OCI-LY1 (cell line): ENCODE results near the gene PRKG1.

Source experiments
- H2AFZ ChIP-seq: fragments of 200-600 bp; sonication (generic), shearing (Covaris generic); 2 replicates; pipeline ENCODE4 v1.6.0; 2014; ENCODE audit warnings: antibody characterized with exemption, mild to moderate bottlenecking, low read length
- H3F3A ChIP-seq: fragments of 200-600 bp; sonication (generic), shearing (Covaris generic); 2 replicates; pipeline ENCODE4 v1.6.0; 2014; ENCODE audit warnings: mild to moderate bottlenecking, antibody characterized with exemption, low read length, moderate library complexity; ENCODE audit not compliant: insufficient read depth
- H3K27ac ChIP-seq: fragments of 200-600 bp; sonication (generic); 2 replicates; pipeline ENCODE4 v1.5.1; 2014; ENCODE audit warnings: low read length, mixed run types, mild to moderate bottlenecking, low read depth; ENCODE audit not compliant: poor library complexity, severe bottlenecking
- H3K27me3 ChIP-seq: fragments of 200-600 bp; sonication (generic); 2 replicates; pipeline ENCODE4 v1.6.0; 2014; ENCODE audit warnings: antibody characterized with exemption, mild to moderate bottlenecking, low read length, moderate library complexity; ENCODE audit not compliant: insufficient read depth
- H3K36me3 ChIP-seq: fragments of 200-600 bp; sonication (generic); 2 replicates; pipeline ENCODE4 v1.6.1; 2014; ENCODE audit warnings: mild to moderate bottlenecking, antibody characterized with exemption, low read length, moderate library complexity, mixed read lengths; ENCODE audit not compliant: insufficient read depth
- H3K4me1 ChIP-seq: fragments of 200-600 bp; sonication (generic); 2 replicates; pipeline ENCODE4 v1.5.1; 2014; ENCODE audit warnings: mild to moderate bottlenecking, low read length, moderate library complexity; ENCODE audit not compliant: insufficient read depth, severe bottlenecking
- H3K4me2 ChIP-seq: fragments of 200-600 bp; sonication (generic), shearing (Covaris generic); 2 replicates; pipeline ENCODE4 v1.6.1; 2014; ENCODE audit warnings: low read length
- H3K4me3 ChIP-seq: fragments of 200-600 bp; sonication (generic); 2 replicates; pipeline ENCODE4 v1.5.1; 2014; ENCODE audit warnings: low read length, low read depth, mild to moderate bottlenecking, mixed read lengths; ENCODE audit not compliant: poor library complexity, severe bottlenecking
- H3K79me2 ChIP-seq: fragments of 200-600 bp; shearing (Covaris generic); 2 replicates; pipeline ENCODE4 v1.6.1; 2016; ENCODE audit warnings: mixed run types, low read length, mixed read lengths; ENCODE audit not compliant: insufficient read depth
- H3K9ac ChIP-seq: fragments of 200-600 bp; sonication (generic), shearing (Covaris generic); 2 replicates; pipeline ENCODE4 v1.6.1; 2014; ENCODE audit warnings: mild to moderate bottlenecking, low read length, mixed read lengths
- H3K9me2 ChIP-seq: fragments of 200-600 bp; sonication (generic), shearing (Covaris generic); 2 replicates; pipeline ENCODE4 v1.6.1; 2014; ENCODE audit warnings: low read depth, mild to moderate bottlenecking, low read length, mixed read lengths
- H3K9me3 ChIP-seq: fragments of 200-600 bp; shearing (Covaris generic); 2 replicates; pipeline ENCODE4 v1.6.1; 2014; ENCODE audit warnings: low read length, mixed read lengths
- H4K20me1 ChIP-seq: fragments of 200-600 bp; sonication (generic), shearing (Covaris generic); 2 replicates; pipeline ENCODE4 v1.6.0; 2016; ENCODE audit warnings: mild to moderate bottlenecking, low read length; ENCODE audit not compliant: insufficient read depth
- EZH2 ChIP-seq: fragments of 200-600 bp; sonication (generic), shearing (Covaris generic); IDR thresholded peaks from 2 replicates; pipeline ENCODE4 v1.8.0; 2017; ENCODE audit warnings: borderline replicate concordance, mixed run types, mild to moderate bottlenecking, antibody characterized with exemption, low read length, moderate library complexity, mixed read lengths
- TF ChIP-seq, protein P1 (sequence below): fragments of 200-600 bp; sonication (generic), shearing (Covaris generic); IDR thresholded peaks from 2 replicates; pipeline ENCODE4 v1.5.1; 2017; ENCODE audit warnings: mild to moderate bottlenecking, antibody characterized with exemption, low read length, moderate library complexity, mixed read lengths

PRKG1 gene

DNA sequence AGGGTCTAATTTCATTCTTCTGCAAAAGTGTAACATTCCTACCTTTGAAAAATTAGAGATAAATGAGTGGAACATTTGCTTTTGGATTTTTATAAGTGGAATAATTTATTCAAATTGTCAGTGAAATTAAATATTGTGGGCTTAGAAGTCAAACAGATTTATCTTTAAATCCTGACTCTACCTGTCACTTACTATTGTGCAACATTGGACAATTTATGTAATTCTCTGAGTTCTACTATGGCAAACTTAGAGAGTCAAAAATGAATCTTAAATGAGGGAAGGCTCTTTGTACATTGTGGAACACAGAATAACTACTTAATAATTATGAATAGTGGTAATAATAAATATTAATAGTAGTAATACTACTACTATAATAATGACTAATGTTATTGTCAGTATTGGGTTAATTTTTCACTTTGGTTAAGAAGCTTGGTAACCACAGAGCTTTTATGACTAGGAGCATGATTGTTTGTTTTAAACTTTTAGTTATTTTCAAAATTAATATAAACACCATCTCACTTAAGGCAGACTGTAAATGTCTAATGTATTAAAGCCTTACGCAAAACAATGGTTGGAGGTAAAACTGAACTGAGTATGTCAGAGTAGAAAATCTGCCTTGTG, 70.0 kb downstream of the PRKG1 start:
- no peaks in the 10 kb centered on the region for H3K36me3 ChIP-seq
- no peaks in the 10 kb centered on the region for H3K79me2 ChIP-seq
- no peaks in the 10 kb centered on the region for H3F3A ChIP-seq
- TF ChIP-seq, protein P1, sequence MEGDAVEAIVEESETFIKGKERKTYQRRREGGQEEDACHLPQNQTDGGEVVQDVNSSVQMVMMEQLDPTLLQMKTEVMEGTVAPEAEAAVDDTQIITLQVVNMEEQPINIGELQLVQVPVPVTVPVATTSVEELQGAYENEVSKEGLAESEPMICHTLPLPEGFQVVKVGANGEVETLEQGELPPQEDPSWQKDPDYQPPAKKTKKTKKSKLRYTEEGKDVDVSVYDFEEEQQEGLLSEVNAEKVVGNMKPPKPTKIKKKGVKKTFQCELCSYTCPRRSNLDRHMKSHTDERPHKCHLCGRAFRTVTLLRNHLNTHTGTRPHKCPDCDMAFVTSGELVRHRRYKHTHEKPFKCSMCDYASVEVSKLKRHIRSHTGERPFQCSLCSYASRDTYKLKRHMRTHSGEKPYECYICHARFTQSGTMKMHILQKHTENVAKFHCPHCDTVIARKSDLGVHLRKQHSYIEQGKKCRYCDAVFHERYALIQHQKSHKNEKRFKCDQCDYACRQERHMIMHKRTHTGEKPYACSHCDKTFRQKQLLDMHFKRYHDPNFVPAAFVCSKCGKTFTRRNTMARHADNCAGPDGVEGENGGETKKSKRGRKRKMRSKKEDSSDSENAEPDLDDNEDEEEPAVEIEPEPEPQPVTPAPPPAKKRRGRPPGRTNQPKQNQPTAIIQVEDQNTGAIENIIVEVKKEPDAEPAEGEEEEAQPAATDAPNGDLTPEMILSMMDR: no peak
- TF ChIP-seq EZH2: no peak
- no peaks in the 10 kb centered on the region for H3K4me1 ChIP-seq
- H3K4me2 ChIP-seq: no peak overlapping the region
- no peaks in the 10 kb centered on the region for H3K9me2 ChIP-seq
- H3K4me3 ChIP-seq: no peak overlapping the region
- no peak overlapping the region for H2AFZ ChIP-seq
- H3K27ac ChIP-seq: no peak overlapping the region
- H3K9me3 ChIP-seq: no peaks in the 10 kb centered on the region
- H3K9ac ChIP-seq: no peak overlapping the region
- H4K20me1 ChIP-seq: no peaks in the 10 kb centered on the region
- H3K27me3 ChIP-seq: no peaks in the 10 kb centered on the region

DNA sequence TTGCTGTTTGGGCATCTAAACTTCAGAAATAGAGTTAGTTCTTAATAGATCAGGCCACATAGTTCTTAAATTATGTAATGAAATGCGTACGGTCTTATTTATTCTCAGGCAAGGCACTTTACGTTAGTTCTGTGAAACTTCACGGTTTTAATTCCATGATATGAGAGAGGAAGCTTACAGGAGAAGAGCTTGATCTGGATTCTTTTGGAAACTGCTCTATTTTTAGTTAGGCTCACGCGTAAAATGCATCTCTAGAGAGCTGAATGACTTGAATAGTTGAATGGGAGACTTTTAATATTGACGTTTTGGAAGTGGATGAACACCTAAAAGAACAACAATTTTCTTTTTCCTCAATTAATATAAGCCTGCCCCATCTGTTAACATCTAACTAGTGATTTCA, 71.1 kb downstream of the PRKG1 start:
- Histone ChIP-seq H4K20me1 (no peaks in the 10 kb centered on the region), H3K36me3 (no peaks in the 10 kb centered on the region), H3K9me3 (no peaks in the 10 kb centered on the region), H2AFZ (no peak overlapping the region), H3K27ac (no peak overlapping the region), H3K9ac (no peak overlapping the region), H3F3A (no peaks in the 10 kb centered on the region), H3K27me3 (no peaks in the 10 kb centered on the region), H3K4me1 (no peaks in the 10 kb centered on the region), H3K79me2 (no peaks in the 10 kb centered on the region), H3K4me3 (no peak overlapping the region), H3K9me2 (no peaks in the 10 kb centered on the region), H3K4me2 (no peak overlapping the region)
- TF ChIP-seq, protein P1: no peak
- TF ChIP-seq EZH2: no peak

- Histone ChIP-seq H3K27me3 (no peaks in the 10 kb centered on the region), H2AFZ (no peak overlapping the region), H3K9ac (no peak overlapping the region), H4K20me1 (no peaks in the 10 kb centered on the region), H3K36me3 (no peaks in the 10 kb centered on the region), H3K27ac (no peak overlapping the region), H3K9me2 (no peaks in the 10 kb centered on the region), H3K9me3 (no peaks in the 10 kb centered on the region), H3K4me2 (no peak overlapping the region), H3K4me1 (no peaks in the 10 kb centered on the region), H3K79me2 (no peaks in the 10 kb centered on the region), H3K4me3 (no peak overlapping the region), H3F3A (no peaks in the 10 kb centered on the region)
- TF ChIP-seq, protein P1: no peak
- no peak for TF ChIP-seq EZH2
Observed at GRCh38 chr10:51147644-51148399, 73.5 kb downstream of the PRKG1 start.
